Endometrium (tissue), 2 donors: ENCODE data around the gene ARL15.

Experiments used
- FAIRE-seq: peaks from 2 replicates; lab custom pipeline; 2012; peaks lifted over from hg19 to GRCh38; lab: Jason Lieb, UNC
- donor health status: control.
- donor health status: control.

The ARL15 gene

DNA sequence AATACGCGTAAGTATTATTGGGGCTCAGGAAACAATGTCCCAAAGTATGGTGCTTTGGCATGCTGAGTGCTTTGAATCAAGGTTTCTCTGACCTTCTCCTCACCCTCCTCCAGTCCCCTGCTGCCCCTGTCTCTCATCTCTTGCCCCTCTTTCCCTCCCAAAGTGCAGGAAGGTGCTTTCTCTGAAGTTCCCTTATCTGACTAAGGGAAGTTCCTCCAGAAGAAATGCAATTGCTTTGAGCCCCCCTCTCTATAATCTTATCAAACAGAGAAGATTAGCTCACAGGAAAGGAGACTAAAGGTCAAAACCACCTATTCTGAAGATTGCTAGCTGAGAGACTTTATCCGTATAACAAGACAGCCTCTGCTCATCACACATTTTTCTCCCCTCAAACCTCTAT is 288.1 kb downstream of the ARL15 start:
- no peak for FAIRE-seq

- no peak for FAIRE-seq
Observed at GRCh38 chr5:54021431-54022164, 288.8 kb downstream of the ARL15 start.

DNA sequence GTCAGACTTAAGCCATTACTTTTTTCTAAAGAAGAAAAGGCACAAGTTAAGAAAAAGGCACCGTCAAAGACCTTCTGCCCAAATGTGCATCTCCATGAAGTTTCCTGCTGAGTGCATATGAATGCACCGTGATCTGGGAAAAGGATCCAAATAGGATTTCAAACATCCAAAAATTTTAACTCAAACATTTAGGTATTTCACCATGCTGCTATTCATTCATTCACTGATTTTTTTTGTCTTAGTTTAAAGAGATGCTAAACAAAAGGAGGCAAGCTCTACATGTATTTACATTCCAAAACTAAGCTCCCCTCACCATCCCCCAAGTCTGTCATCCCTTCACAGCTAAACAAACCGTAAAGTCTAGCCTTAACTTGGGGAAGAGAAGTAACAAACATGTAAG is 291.9 kb downstream of the ARL15 start:
- FAIRE-seq = no peak

- FAIRE-seq = no peak
Observed at GRCh38 chr5:54017580-54017979, 292.8 kb downstream of the ARL15 start.

- no peak for FAIRE-seq
Observed at GRCh38 chr5:54013556-54014194, 296.7 kb downstream of the ARL15 start.

DNA sequence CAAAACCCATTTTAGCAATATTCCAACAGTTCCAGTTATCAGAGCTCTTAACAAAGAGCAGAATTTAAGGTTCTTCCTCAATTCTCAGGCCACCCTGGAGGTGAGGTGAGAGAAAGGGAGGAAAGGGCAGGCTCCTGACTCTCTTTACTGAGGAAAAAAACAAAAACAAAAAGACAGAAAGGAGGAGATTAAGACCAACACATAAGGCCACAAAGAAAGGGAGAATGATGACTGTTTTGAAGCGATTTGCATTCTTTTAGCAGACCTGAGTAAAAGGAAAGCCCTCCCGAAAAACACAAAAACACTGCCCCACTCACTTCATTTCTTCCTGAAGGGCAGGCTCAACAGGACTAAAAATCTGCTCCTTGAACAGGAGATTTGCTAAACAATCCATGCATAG is 300.5 kb downstream of the ARL15 start:
- FAIRE-seq = no peak

- no peak for FAIRE-seq
Observed at GRCh38 chr5:54009357-54009756, 301.0 kb downstream of the ARL15 start.

GRCh38 chr5:54007827-54008777 is 302.3 kb downstream of the ARL15 start:
- FAIRE-seq = no peak

DNA sequence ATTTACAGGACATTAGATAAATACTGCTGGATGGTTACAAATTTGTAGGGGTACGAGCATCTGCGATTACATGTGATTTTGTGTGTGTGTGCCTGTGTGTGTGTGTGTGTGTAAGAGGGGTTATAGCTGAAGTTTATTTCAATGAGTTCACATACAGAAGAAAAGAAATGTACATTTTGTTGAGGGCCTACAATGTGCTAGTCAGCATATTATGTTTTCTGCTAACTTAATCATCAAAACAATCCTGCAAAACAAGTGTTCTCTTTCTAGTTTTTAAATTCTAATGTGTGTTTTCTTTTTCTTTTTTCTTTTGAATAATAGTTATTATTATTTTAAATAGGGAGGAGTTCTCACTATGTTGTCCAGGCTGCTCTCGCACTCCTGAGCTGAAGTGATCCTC is 305.7 kb downstream of the ARL15 start:
- no peak for FAIRE-seq

GRCh38 chr5:54002779-54003178 is 307.6 kb downstream of the ARL15 start:
- FAIRE-seq = no peak

DNA sequence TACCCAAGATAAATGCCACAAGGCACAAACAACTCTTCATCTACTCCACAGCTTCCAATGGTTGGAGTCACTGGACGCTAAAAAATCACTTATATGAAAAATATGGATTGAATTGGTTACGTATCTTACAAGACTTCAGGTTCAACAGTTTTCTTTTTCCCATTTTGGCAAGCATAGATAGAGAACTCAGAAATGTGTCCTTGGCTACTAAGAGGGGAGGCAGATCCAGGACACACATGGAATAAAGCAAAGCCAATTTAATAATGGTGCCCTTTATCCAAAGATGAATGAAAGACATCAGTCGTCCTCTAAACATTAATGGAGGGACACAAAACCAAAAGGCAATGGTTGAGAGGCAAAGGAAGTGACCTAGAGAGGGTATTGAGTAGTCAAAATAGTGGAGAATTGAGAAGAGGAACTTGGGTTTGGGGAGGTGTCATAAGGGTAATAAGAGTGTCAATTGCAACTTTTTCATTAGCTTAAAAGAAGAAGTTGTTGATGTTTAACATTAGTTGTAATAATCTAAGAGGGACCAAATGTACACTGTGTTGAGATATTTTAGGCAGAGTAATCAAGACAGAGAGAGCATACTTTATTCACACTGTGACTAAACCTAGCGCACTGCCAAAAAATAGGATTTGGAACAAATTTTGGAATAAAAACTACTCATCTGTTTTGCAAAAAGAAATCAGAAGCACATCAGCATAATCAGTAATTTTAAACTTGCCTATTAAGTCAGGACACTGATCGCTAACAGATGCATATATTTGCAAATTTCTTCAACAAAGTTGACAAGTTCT is 308.2 kb downstream of the ARL15 start:
- no peak for FAIRE-seq

GRCh38 chr5:54000011-54000410 is 310.4 kb downstream of the ARL15 start:
- no peak for FAIRE-seq

DNA sequence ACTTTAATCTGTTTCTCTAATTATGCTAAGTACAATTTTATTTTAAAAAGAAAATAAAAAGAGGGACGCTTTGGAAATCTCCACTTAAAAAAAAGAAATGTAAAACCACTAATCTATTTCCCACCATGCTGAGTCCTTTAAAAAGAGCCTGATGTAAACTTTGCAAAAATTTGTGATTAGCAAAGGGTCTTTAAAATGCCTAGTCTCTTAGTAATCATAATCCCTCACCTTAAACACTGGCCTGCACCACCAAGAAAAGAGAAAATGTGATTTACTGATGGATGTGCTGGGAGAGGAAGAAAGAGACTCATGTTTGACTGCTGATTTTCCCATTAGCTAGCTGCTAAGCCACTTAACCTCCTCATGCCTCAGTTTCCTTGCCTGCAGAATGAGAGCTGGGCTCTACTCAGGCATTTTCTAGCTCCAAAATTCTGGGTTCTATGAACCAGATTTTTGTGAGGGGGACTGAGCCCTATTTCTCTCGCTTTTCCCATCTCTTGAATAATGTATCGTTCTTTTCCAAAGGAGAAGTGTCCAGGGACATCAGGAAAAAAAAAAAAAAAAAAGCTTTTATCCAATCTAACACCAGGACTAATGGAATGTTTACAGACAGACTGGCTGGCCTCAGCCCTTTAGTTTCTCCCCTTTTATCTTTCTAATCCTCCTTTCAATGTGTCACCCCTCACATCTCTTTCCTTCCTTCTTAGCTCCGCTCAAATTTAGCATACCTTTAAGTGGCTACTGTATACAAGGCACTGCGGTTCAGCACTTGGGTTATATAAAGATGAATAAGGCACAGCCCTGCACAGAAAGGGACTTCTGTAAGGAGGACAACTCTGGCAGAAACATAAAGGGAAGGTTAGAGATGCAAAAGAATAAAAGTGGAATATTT is 312.4 kb downstream of the ARL15 start:
- no peak for FAIRE-seq

GRCh38 chr5:53996008-53996407 is 314.4 kb downstream of the ARL15 start:
- no peak for FAIRE-seq

DNA sequence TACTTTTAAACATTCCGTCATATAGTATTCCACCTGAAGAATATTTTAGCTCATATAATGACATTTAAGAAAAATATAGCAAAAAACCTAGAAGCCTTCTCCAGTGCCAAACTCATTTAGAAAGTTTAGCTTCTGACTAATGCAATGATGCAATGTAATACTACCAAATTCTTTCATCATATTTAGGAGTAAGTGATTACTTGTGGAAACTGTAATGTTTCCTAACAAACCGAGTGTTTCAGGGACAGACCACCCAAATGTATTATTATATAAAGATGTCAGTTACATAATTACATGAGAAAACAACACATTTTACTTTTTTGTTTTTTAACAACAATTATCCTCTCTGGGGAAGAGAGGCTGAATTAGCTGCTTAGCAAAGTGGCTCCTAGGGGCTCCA is 316.2 kb downstream of the ARL15 start:
- FAIRE-seq = no peak

- no peak for FAIRE-seq
Observed at GRCh38 chr5:53991942-53992341, 318.4 kb downstream of the ARL15 start.

DNA sequence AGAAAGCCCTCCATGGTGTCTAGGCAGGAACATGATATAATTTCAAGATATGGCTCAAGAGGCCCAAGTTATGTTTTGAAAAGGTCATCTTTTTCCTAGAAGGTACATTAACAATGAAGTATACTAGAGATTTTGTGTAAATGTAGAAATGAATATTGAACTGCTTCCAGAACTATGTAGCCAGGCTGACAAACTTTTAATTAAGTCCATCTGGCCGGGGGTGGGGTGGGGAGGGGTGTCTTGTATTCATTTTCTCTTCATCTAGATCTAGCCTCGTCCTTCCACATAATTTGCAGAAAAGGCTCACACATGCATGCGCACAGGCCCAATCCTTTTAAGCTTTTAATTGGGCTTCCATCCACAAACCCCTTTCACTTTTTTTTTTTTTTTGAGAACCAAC is 323.3 kb downstream of the ARL15 start:
- no peak for FAIRE-seq

- no peak for FAIRE-seq
Observed at GRCh38 chr5:53985796-53986195, 324.6 kb downstream of the ARL15 start.

GRCh38 chr5:53984971-53985370 is 325.4 kb downstream of the ARL15 start:
- no peak for FAIRE-seq

GRCh38 chr5:53983568-53984460 is 326.6 kb downstream of the ARL15 start:
- FAIRE-seq = no peak
